Placental pericyte (primary cell): ENCODE data around the gene ATF3. TPM values are rescaled to one million over a fixed set of nuclear protein-coding genes. Genes with fewer than 3 reads are reported as not detected.

ENCODE experiments used
- total RNA-seq: library from RNA; depleted of rRNA; stranded (reverse); fragments of >200 nt; gene quantifications from 2 replicates; pipeline ENCODE4 v1.2.3, GENCODE V29; 2012

The ATF3 gene, protein sequence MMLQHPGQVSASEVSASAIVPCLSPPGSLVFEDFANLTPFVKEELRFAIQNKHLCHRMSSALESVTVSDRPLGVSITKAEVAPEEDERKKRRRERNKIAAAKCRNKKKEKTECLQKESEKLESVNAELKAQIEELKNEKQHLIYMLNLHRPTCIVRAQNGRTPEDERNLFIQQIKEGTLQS
- total RNA-seq = 2.9 and 24.7 TPM in 2 replicates

GRCh38 chr1:212608392-212608958 is at the start of gene ATF3:
TSS of gene ATF3 (plus strand) at chr1:212608761. CDS start at chr1:212615022, 6,261 bp downstream.

Other genes with a start within 250 kb of the ATF3 start
- 9.8 and 14.3 TPM in 2 replicates for gene PACC1, start 193.9 kb upstream of the ATF3 start, total RNA-seq
- 19.6 and 23.2 TPM in 2 replicates for gene NENF, start 175.8 kb upstream of the ATF3 start, total RNA-seq
- gene BATF3, start 91.1 kb downstream of the ATF3 start, total RNA-seq = 0.88 and 1.3 TPM in 2 replicates
- 15.3 and 32.1 TPM in 2 replicates for gene NSL1, start 183.0 kb downstream of the ATF3 start, total RNA-seq
- gene TATDN3, start 183.1 kb downstream of the ATF3 start, total RNA-seq = 10.2 and 12.9 TPM in 2 replicates
- not detected in 2 replicates for gene SPATA45, start 238.9 kb downstream of the ATF3 start, total RNA-seq
- gene FLVCR1, start 249.5 kb downstream of the ATF3 start, total RNA-seq = 6.6 and 9.2 TPM in 2 replicates